Measurements from ENCODE around the gene TTC31.
A peak's percentile ranks its signal among the peaks of the same experiment; 100 is the strongest.

TTC31 gene

GRCh38 chr2:74503506-74504475 lies 20.9 kb downstream of the TTC31 start:
- DNase-seq (ENCODE audit: low read depth, low spot score) = no peak

DNA sequence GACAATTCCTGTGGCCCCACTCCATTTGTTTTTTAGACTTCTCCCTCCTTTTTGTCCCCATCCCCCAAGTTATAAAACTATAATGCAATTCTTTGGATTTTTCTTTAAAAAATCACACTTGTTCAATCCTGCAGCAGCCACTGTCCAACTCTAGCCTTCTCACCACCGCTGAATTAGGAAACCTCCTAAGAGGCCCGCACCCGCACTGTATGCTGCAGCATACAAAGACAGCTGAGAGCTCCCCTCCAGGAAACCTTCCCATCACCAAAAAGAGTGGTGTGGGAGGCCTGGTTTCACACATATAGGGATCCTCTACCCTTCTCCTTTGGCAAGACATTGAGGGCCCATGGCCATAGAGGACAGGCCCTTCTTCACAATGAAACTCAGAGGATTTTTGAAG lies 21.7 kb downstream of the TTC31 start:
- DNase-seq (ENCODE audit: low read depth, low spot score) = no peak

- no peak for DNase-seq (ENCODE audit: low read depth, low spot score)
Observed at GRCh38 chr2:74505448-74506246, 22.8 kb downstream of the TTC31 start.

DNA sequence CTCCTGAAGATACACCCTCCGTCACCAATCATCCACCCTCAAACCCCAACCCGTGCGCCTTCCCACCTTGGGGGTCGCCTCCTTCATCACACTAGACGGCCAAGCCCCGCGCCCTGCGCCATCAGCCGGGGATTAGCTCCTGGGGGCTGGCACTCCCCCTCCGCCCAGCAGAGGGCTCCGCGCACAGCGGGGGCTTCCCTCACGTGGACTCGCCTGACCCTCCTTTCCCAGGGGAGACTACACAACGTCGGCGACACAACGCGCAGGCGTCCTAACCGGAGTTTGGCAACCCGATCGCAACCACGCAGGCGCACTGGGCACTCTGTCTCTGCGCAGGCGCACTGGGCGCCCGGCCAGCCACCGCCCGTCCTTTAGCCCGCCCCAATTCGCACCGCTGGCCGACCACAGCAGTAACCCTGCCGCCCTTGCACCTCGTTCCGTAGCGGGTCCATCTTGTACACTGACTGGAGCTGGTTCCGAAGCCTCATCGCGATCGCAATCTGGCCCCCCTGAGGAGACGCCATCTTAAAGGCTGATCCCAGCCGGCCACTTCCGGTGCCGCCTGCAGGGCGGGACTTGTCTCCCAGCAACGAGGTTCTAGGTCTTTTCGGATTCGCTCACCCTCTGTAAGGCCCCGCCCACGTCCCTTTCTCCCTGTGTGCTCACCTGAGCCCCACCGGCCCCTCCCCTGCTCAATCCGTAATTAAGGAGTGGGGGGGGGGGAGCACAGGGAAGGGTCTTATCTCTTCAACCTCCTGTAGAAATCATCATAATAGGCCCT lies 24.5 kb downstream of the TTC31 start, which contains the start of gene PCGF1:
PCGF1 (minus strand) TSS at position 551 of the 781 bp plus-strand sequence; CDS start at position 524, 27 bp downstream.
- peak; percentile 96 for DNase-seq (ENCODE audit: low read depth, low spot score)

GRCh38 chr2:74507926-74508520 lies 25.1 kb downstream of the TTC31 start:
- DNase-seq (ENCODE audit: low read depth, low spot score) = no peak

GRCh38 chr2:74510272-74510671 lies 27.4 kb downstream of the TTC31 start:
- no peak for DNase-seq (ENCODE audit: low read depth, low spot score)

- no peak for DNase-seq (ENCODE audit: low read depth, low spot score)
Observed at GRCh38 chr2:74511104-74511989, 28.5 kb downstream of the TTC31 start.

DNA sequence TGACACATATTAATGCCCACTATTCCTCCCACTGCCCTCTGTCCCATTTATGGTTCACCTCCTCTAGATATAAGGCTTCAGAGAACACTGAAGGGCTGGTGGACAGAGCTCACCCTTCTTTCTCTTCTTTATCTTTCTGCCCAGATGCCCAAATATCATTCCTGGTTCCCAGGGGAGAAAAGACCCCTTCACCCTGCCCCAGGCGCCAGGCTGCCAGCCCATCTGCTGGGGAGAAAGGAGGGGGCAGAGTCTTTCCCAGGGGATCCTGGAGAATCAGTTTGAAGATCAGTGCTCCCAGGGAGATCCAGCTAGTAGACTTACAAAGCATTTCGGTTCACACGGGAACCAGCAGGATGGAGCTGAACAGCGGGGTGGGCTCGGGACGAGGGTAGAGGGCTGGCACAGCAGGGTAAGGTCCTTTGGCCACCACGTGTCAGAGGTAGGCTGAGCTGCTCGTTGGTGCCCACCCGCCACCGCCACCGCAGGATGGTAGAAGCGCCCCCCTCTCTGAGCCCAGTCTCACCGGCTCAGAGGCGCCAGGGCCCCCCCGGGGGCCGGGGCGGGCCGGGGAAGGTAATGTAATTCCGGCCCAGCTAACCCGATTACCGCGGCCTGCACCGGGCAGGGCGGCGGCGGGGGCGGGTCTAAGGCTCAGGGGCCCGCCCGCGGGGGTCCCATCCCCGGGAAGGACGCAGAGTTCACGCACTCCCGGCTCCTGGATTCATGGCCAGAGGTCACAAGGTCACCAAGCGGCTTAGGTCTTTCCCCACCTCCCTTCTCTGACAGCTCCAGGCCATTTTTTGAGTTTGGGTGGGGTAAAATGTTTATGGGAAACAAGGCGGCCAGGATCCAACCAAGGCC lies 30.1 kb downstream of the TTC31 start:
- DNase-seq (ENCODE audit: low read depth, low spot score) = no peak

DNA sequence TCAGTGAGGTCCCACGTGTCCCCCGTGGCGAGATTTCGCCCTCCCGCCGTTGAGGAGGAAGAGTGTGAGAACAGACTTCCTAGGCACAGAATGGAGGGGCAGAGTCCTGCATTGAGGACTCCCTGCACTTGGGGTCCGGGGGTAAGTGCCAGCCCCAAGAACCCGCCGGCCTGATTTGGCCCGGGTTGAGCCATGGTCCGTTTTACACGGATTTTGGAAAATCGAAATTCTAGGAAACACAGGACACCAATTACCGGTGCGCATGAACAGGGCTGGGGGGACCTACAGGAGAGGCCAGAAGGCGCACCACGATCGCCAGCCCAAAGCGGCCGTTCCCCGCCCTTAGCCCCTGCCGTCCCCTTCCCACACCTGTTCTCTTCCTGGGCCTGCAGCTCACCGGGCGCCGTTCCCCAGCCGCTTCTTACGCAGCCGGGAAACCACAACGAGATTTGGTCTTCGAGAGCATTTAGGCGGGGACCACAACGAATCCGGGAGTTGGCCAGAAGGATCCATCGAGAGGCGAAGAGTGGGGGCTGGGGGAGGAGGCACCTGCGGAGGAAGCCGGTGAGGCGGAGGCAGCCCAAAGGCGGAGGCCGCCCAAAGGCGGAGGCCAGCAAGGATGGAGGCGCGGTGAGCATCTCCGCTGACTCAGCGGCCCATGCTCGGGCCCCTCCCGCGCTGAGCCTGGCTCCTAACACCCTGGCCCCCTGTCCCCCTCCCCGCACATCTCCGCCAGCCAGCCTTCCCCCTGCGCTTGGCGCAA lies 30.9 kb downstream of the TTC31 start:
- DNase-seq (ENCODE audit: low read depth, low spot score) = no peak

DNA sequence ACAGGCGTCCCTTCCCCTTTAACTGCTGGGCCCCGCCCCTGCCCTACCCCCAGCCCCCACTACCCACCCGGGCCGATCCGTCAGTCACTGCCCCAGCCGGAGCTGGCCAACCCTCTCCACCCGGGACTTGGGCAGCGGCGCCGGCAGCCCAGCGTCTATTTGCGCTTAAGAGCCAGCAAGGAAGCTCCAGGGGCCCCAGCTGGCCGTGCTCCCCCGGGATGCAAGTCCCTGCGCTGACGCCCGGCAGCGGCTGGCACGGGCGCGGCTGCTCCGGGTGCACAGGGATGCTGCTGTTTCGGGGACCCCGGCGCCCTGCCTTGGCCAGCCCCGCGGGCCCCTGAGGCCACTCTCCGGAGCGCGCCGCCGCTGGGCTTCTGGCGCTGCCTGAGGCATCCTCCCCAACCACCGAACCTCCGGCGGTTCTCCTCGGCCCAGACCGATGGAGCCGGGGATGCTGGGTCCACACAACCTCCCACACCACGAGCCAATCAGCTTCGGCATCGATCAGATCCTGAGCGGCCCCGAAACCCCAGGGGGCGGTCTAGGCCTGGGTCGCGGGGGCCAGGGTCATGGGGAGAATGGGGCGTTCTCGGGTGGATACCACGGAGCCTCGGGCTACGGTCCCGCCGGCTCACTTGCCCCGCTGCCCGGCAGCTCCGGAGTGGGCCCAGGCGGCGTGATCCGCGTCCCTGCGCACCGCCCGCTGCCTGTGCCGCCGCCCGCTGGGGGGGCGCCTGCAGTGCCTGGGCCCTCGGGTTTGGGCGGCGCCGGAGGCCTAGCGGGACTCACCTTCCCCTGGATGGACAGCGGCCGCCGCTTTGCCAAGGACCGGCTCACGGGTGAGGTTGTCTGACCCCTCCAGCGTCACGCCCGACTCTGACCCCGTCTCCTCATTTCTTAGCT lies 31.7 kb downstream of the TTC31 start, which contains the start of gene TLX2:
TLX2 (plus strand) TSS at position 83 of the 903 bp plus-strand sequence; CDS start at position 440, 357 bp downstream.
- no peak for DNase-seq (ENCODE audit: low read depth, low spot score)

DNA sequence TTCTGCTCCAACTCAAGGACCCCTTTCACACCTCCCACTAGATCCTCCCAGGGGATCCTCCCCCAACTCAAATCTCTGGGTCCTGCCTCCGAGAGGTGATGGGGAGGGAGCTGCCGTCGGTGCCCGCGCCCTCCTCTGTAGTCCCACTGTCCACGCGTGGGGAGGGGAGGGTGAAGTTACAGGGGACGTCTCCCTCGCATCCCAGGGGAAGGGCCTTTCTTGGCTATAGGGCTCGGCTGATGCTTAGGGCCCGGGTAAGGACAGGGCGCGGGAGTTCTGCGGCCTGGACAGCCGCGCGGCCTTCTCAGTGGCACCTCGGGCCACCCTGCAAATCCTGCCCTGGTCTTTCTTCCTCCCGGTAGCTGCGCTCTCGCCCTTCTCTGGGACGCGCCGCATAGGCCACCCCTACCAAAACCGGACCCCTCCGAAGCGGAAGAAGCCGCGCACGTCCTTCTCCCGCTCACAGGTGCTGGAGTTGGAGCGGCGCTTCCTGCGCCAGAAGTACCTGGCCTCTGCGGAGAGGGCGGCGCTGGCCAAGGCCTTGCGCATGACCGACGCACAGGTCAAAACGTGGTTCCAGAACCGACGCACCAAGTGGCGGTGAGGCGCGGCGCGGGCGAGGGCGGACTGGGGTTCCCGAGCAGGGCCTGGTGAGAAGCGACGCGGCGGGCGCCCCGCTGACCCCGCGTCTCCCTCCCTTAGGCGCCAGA lies 32.5 kb downstream of the TTC31 start:
- no peak for DNase-seq (ENCODE audit: low read depth, low spot score)

DNA sequence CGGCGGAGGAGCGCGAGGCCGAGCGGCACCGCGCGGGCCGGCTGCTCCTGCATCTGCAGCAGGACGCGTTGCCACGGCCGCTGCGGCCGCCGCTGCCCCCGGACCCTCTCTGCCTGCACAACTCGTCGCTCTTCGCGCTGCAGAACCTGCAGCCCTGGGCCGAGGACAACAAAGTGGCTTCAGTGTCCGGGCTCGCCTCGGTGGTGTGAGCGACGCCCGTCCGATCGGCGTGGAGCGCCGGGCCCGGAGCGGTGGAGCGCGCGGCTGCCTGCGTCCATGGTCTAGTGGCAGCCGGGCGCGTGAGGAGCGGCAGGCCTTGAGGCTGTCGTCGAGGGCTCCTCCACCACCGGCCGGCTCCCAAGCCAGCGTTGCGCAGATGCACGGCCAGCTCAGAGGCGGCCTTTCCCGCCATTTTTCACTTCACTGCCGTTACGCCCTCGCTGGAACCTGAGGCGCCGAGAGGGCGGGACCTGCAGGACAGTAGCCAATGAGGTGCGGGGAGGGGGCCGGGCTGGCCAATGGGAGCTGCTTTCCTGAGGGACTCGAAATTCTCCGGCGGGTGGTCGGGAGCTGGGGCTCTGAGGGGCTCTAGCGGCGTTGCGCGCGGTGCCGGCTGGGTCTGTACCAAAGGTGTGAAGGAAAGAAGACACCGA lies 33.2 kb downstream of the TTC31 start:
- no peak for DNase-seq (ENCODE audit: low read depth, low spot score)

GRCh38 chr2:74516650-74517049 lies 33.8 kb downstream of the TTC31 start:
- DNase-seq (ENCODE audit: low read depth, low spot score) = no peak

- no peak for DNase-seq (ENCODE audit: low read depth, low spot score)
Observed at GRCh38 chr2:74522516-74522915, 39.6 kb downstream of the TTC31 start.

DNA sequence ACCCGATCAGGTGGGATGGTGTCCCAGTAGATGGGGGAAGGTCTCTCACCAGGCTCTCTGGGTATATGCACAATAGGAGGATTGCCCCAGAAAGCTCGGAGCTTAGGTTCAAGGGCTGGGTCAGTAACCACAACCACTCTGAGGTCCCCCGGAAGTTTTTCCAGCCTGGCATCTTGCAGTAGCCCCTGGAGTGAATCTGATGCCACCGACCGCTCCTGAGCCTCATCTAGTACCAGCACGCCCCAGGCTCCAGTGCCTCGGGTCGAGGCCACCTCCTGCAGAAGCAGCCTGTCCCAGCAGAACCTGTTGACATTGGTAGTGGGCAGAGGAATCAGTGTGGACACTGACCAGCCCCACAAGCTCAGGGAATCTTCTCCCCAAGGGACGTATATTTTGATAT lies 41.1 kb downstream of the TTC31 start:
- no peak for DNase-seq (ENCODE audit: low read depth, low spot score)

All from smooth muscle cell of the brain vasculature (primary cell).